ENCODE data around the gene AAK1. TPM values are rescaled to one million over a fixed set of nuclear protein-coding genes. Genes with fewer than 3 reads are reported as not detected.

AAK1 gene
- polyA plus RNA-seq, 1 donor (not counting 4 experiments of a cell fraction or from before 2014, with no cell fraction given): 12.3 TPM

- no peak overlapping the region for H3K4me3 ChIP-seq (ENCODE audit: control insufficient read depth in 2 of 3, extremely low read depth in 1 of 3, insufficient read depth in 2 of 3, low read depth in 1 of 3, low read length in 3 of 3)
- no peaks in the 10 kb centered on the region for H3K79me2 ChIP-seq (ENCODE audit: control insufficient read depth, insufficient read depth, low read length)
- H3K4me1 ChIP-seq (ENCODE audit: control insufficient read depth, extremely low read depth, insufficient read depth, low read length): peaks cover 36% of the 10 kb centered on the region
- H4K20me1 ChIP-seq (ENCODE audit: control insufficient read depth, extremely low read depth, insufficient read depth, low read length): no peaks in the 10 kb centered on the region
- no peak overlapping the region for H2AFZ ChIP-seq (ENCODE audit: control insufficient read depth, low read length)
- no peaks in the 10 kb centered on the region for H3K9me1 ChIP-seq (ENCODE audit: control insufficient read depth, extremely low read depth, insufficient read depth, low read length)
- H3K36me3 ChIP-seq (ENCODE audit: control insufficient read depth in 2 of 2, extremely low read depth in 1 of 2, insufficient read depth in 2 of 2, low read length in 2 of 2): no peaks in the 10 kb centered on the region
- H3K4me2 ChIP-seq (ENCODE audit: control insufficient read depth, extremely low read depth, insufficient read depth, low read depth, low read length): no peak overlapping the region
- no peak overlapping the region for H3K9ac ChIP-seq (ENCODE audit: control insufficient read depth, extremely low read depth, insufficient read depth, low read length)
- no peaks in the 10 kb centered on the region for H3K27me3 ChIP-seq (ENCODE audit: control insufficient read depth, extremely low read depth, insufficient read depth, low read length)
- FAIRE-seq (no peak), DNase-seq (ENCODE audit: low read depth, low spot score) (no peak)
- H3K9me3 ChIP-seq (ENCODE audit: control insufficient read depth, low read depth, low read length): no peaks in the 10 kb centered on the region
- TF ChIP-seq EZH2 (IDR thresholded peaks at IDR 0.05; ENCODE audit: low read length): no peak
- TF ChIP-seq CTCF (optimal IDR thresholded peaks at IDR 0.05 in 1 of 3, IDR thresholded peaks at IDR 0.05 in 1 of 3, conservative IDR thresholded peaks at IDR 0.05 in 1 of 3; ENCODE audit: extremely low read depth in 1 of 3, insufficient read depth in 2 of 3, low read length in 3 of 3): no peak
- dilution Hi-C loops (cut with MboI; ENCODE audit: extremely low pct_ligation_motif_present, low sequenced_read_pairs): no loop called here
- H3K27ac ChIP-seq (ENCODE audit: control insufficient read depth, insufficient read depth, low read length): no peak overlapping the region
These were observed 39.0 kb upstream of the AAK1 start for GRCh38 chr2:69682525-69682924.

GRCh38 chr2:69680001-69680675 lies 36.6 kb upstream of the AAK1 start:
- Histone ChIP-seq H3K9me3 (ENCODE audit: control insufficient read depth, low read depth, low read length) (no peaks in the 10 kb centered on the region), H3K4me3 (ENCODE audit: control insufficient read depth in 2 of 3, extremely low read depth in 1 of 3, insufficient read depth in 2 of 3, low read depth in 1 of 3, low read length in 3 of 3) (no peak overlapping the region), H3K27me3 (ENCODE audit: control insufficient read depth, extremely low read depth, insufficient read depth, low read length) (no peaks in the 10 kb centered on the region), H4K20me1 (ENCODE audit: control insufficient read depth, extremely low read depth, insufficient read depth, low read length) (no peaks in the 10 kb centered on the region), H3K4me2 (ENCODE audit: control insufficient read depth, extremely low read depth, insufficient read depth, low read depth, low read length) (no peak overlapping the region), H3K9ac (ENCODE audit: control insufficient read depth, extremely low read depth, insufficient read depth, low read length) (no peak overlapping the region), H3K79me2 (ENCODE audit: control insufficient read depth, insufficient read depth, low read length) (no peaks in the 10 kb centered on the region), H3K4me1 (ENCODE audit: control insufficient read depth, extremely low read depth, insufficient read depth, low read length) (peaks cover 28% of the 10 kb centered on the region), H3K9me1 (ENCODE audit: control insufficient read depth, extremely low read depth, insufficient read depth, low read length) (no peaks in the 10 kb centered on the region), H3K36me3 (ENCODE audit: control insufficient read depth in 2 of 2, extremely low read depth in 1 of 2, insufficient read depth in 2 of 2, low read length in 2 of 2) (no peaks in the 10 kb centered on the region), H2AFZ (ENCODE audit: control insufficient read depth, low read length) (no peak overlapping the region), H3K27ac (ENCODE audit: control insufficient read depth, insufficient read depth, low read length) (no peak overlapping the region)
- TF ChIP-seq CTCF (optimal IDR thresholded peaks at IDR 0.05 in 1 of 3, IDR thresholded peaks at IDR 0.05 in 1 of 3, conservative IDR thresholded peaks at IDR 0.05 in 1 of 3; ENCODE audit: extremely low read depth in 1 of 3, insufficient read depth in 2 of 3, low read length in 3 of 3): no peak
- no peak for TF ChIP-seq EZH2 (IDR thresholded peaks at IDR 0.05; ENCODE audit: low read length)
- dilution Hi-C loops (cut with MboI; ENCODE audit: extremely low pct_ligation_motif_present, low sequenced_read_pairs): no loop called here
- DNase-seq (ENCODE audit: low read depth, low spot score): no peak
- no peak for FAIRE-seq

Measured in keratinocyte (primary cell).